Smooth muscle cell of the umbilical artery (primary cell): Measurements from ENCODE around the gene OR2A14. TPM values are rescaled to one million over a fixed set of nuclear protein-coding genes. Genes with fewer than 3 reads are reported as not detected.

ENCODE experiments used
- total RNA-seq: library from RNA; depleted of rRNA; stranded (reverse); fragments of >200 nt; gene quantifications from 2 replicates; pipeline ENCODE4 v1.2.3, GENCODE V29; 2014

OR2A14 gene, protein sequence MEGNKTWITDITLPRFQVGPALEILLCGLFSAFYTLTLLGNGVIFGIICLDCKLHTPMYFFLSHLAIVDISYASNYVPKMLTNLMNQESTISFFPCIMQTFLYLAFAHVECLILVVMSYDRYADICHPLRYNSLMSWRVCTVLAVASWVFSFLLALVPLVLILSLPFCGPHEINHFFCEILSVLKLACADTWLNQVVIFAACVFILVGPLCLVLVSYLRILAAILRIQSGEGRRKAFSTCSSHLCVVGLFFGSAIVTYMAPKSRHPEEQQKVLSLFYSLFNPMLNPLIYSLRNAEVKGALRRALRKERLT
- total RNA-seq = not detected in 2 replicates

GRCh38 chr7:144122876-144123275 lies at the start of gene OR2A14:
OR2A14 (plus strand) TSS chr7:144123176; CDS start chr7:144129113, 5,937 bp downstream.

DNA sequence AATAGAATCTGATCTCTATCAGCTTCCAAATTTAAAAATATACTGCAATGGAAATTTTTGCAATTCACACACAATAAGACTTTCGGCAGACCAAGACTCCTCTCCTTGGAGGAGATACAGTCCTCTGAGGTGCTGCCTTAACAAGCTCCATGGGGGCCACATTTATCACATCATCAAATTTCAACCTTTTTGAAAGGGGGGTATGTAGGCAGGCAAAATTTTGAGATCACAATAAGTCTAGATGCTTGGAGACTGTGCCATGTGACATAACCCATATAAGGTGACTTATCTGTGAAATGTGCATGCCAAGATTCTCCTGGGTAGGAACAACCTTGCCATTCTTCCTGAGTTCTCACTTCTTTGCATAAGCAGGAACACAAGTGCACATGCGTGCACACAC lies 37.0 kb upstream of the OR2A14 start, which contains the start of gene OR2A12:
OR2A12 (plus strand) TSS at position 301 of the 400 bp plus-strand sequence. CDS start 8,830 bp downstream, outside the sequence.

DNA sequence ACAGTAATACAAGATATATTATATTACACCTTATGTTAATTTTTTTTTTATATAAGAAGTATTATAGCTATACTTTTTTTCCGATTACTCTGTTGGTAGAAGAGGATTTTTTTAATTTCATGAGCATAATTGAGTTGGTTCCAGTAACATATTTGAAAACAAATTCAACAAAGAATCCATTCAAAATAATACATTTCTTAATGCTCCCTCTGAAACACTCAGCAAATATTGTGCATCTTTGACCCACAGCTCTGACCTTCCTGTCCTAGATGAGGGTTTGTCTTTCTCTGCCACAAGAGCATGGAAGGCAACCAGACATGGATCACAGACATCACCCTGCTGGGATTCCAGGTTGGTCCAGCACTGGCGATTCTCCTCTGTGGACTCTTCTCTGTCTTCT lies 13.7 kb upstream of the OR2A14 start, which contains the start of gene OR2A2:
OR2A2 (plus strand) TSS at position 301 of the 400 bp plus-strand sequence; CDS start at position 301, 0 bp downstream.

Other genes with a start within 250 kb of the OR2A14 start
- 99.5 and 103 TPM in 2 replicates for gene TCAF1, start 221.0 kb upstream of the OR2A14 start, total RNA-seq
- not detected in 2 replicates for gene OR2F2, start 187.9 kb upstream of the OR2A14 start, total RNA-seq
- not detected in 2 replicates for gene OR2F1, start 168.3 kb upstream of the OR2A14 start, total RNA-seq
- gene OR6B1, start 122.9 kb upstream of the OR2A14 start, total RNA-seq = not detected in 2 replicates
- not detected in 2 replicates for gene OR2A5, start 74.2 kb upstream of the OR2A14 start, total RNA-seq
- gene OR2A25, start 53.4 kb upstream of the OR2A14 start, total RNA-seq = not detected in 2 replicates
- gene OR2A12, start 36.9 kb upstream of the OR2A14 start, total RNA-seq = not detected in 2 replicates
- not detected in 2 replicates for gene OR2A2, start 13.6 kb upstream of the OR2A14 start, total RNA-seq
- not detected in 2 replicates for gene CTAGE4, start 60.3 kb downstream of the OR2A14 start, total RNA-seq
- 0.37 and 0.59 TPM in 2 replicates for gene ARHGEF35, start 72.7 kb downstream of the OR2A14 start, total RNA-seq
- under 0.01 TPM in 1 of 2 replicates, not detected in the other for gene OR2A42, start 116.4 kb downstream of the OR2A14 start, total RNA-seq
- gene OR2A7, start 141.6 kb downstream of the OR2A14 start, total RNA-seq = not detected in 2 replicates
- 0.09 TPM in 1 of 2 replicates, not detected in the other for gene CTAGE8, start 146.1 kb downstream of the OR2A14 start, total RNA-seq
- under 0.01 TPM in 1 of 2 replicates, not detected in the other for gene OR2A1, start 189.2 kb downstream of the OR2A14 start, total RNA-seq
- 0.23 and 0.89 TPM in 2 replicates for gene ARHGEF5, start 232.2 kb downstream of the OR2A14 start, total RNA-seq